GM19025 (cell line): ENCODE results near the gene CFAP46.

Experiments used
- ATAC-seq: cut with Tn5 transposase; IDR thresholded peaks from one replicate; pipeline ENCODE4 v1.9.1; 2021; ENCODE audit warnings: mild to moderate bottlenecking, low read depth, moderate library complexity; ENCODE audit not compliant: unreplicated experiment

CFAP46 gene

GRCh38 chr10:132946806-132947546 is 4.6 kb upstream of the CFAP46 start:
- ATAC-seq = no peak

- no peak for ATAC-seq
Observed at GRCh38 chr10:132946311-132946710, 3.9 kb upstream of the CFAP46 start.

- ATAC-seq = no peak
Observed at GRCh38 chr10:132945894-132946255, 3.5 kb upstream of the CFAP46 start.

GRCh38 chr10:132945125-132945893 is 2.9 kb upstream of the CFAP46 start:
- ATAC-seq = no peak

GRCh38 chr10:132944510-132944909 is 2.1 kb upstream of the CFAP46 start:
- no peak for ATAC-seq

- ATAC-seq = no peak
Observed at GRCh38 chr10:132943791-132944404, 1.5 kb upstream of the CFAP46 start.

- no peak for ATAC-seq
Observed at GRCh38 chr10:132943058-132943790, 854 bp upstream of the CFAP46 start.

- ATAC-seq = no peak
Observed at GRCh38 chr10:132941640-132942051, 724 bp downstream of the CFAP46 start.

- no peak for ATAC-seq
Observed at GRCh38 chr10:132940791-132941465, 1.4 kb downstream of the CFAP46 start.

- ATAC-seq = no peak
Observed at GRCh38 chr10:132939957-132940790, 2.2 kb downstream of the CFAP46 start.

GRCh38 chr10:132939378-132939955 is 2.9 kb downstream of the CFAP46 start:
- no peak for ATAC-seq

GRCh38 chr10:132938472-132939339 is 3.7 kb downstream of the CFAP46 start:
- ATAC-seq = no peak

- ATAC-seq = no peak
Observed at GRCh38 chr10:132937861-132938260, 4.5 kb downstream of the CFAP46 start.

- ATAC-seq = no peak
Observed at GRCh38 chr10:132934953-132935352, 7.4 kb downstream of the CFAP46 start.

GRCh38 chr10:132933308-132934042 is 8.9 kb downstream of the CFAP46 start:
- no peak for ATAC-seq

- ATAC-seq = no peak
Observed at GRCh38 chr10:132932461-132933307, 9.7 kb downstream of the CFAP46 start.
